Smooth muscle cell (in vitro differentiated cells): Measurements from ENCODE around the gene SUSD4. TPM values are rescaled to one million over a fixed set of nuclear protein-coding genes. Genes with fewer than 3 reads are reported as not detected.
A peak's percentile ranks its signal among the peaks of the same experiment; 100 is the strongest.
"Not testable (repeated sequence)": the region's sequence is repeated elsewhere in the genome, so short reads cannot be mapped to it uniquely, and the experiment has no call there.

Experiments
- DNase-seq: peaks from one replicate; lab custom pipeline; 2025; ENCODE audit not compliant: unreplicated experiment; lab: John Stamatoyannopoulos, UW
- H2AFZ ChIP-seq: fragments of 200-600 bp; sonication (generic); 2 replicates; pipeline ENCODE4 v1.6.0; 2016; ENCODE audit warnings: antibody characterized with exemption, low read depth, mild to moderate bottlenecking
- H3F3A ChIP-seq: fragments of 200-600 bp; sonication (generic); 2 replicates; pipeline ENCODE4 v1.6.0; 2017; ENCODE audit warnings: antibody characterized with exemption, low read depth
- H3K27ac ChIP-seq: fragments of 200-600 bp; sonication (generic); 2 replicates; pipeline ENCODE4 v1.5.1; 2016; ENCODE audit warnings: low read depth, mild to moderate bottlenecking
- H3K27me3 ChIP-seq: fragments of 200-600 bp; sonication (generic); 2 replicates; pipeline ENCODE4 v1.6.1; 2016; ENCODE audit warnings: low read depth, mild to moderate bottlenecking
- H3K36me3 ChIP-seq: fragments of 200-600 bp; sonication (generic); 2 replicates; pipeline ENCODE4 v1.5.1; 2016; ENCODE audit warnings: low read depth
- H3K4me1 ChIP-seq: fragments of 200-600 bp; sonication (generic); 2 replicates; pipeline ENCODE4 v1.5.1; 2016; ENCODE audit warnings: low read depth
- H3K4me2 ChIP-seq: fragments of 200-600 bp; sonication (generic); 2 replicates; pipeline ENCODE4 v1.6.0; 2016; ENCODE audit warnings: mild to moderate bottlenecking
- H3K4me3 ChIP-seq: fragments of 200-600 bp; sonication (generic); 2 replicates; pipeline ENCODE4 v1.5.1; 2016; ENCODE audit warnings: mild to moderate bottlenecking
- H3K79me2 ChIP-seq: fragments of 200-600 bp; sonication (generic); 2 replicates; pipeline ENCODE4 v1.6.0; 2016; ENCODE audit warnings: low read depth, mild to moderate bottlenecking
- H3K9ac ChIP-seq: fragments of 200-600 bp; sonication (generic); 2 replicates; pipeline ENCODE4 v1.6.0; 2016; ENCODE audit warnings: low read depth
- H3K9me3 ChIP-seq: fragments of 200-600 bp; sonication (generic); replicated peaks from 2 replicates; pipeline ENCODE4 v1.5.1; 2016; ENCODE audit warnings: low read depth
- H4K20me1 ChIP-seq: fragments of 200-600 bp; sonication (generic); 2 replicates; pipeline ENCODE4 v1.6.0; 2016; ENCODE audit warnings: low read depth
- WGBS: methylation state at CpG from one replicate; pipeline ENCODE4 v1.1.7; 2016; ENCODE audit warnings: low lambda C conversion rate; 5-methylcytosine and 5-hydroxymethylcytosine counted together
- polyA plus RNA-seq: library from polyadenylated mRNA; unstranded; fragments of >200 nt; fragmentation: Nextera tagmentation; extraction: Ambion mirVana; gene quantifications from 2 replicates; pipeline ENCODE4 v1.2.1, GENCODE V29; 2016
- total RNA-seq: library from RNA; depleted of rRNA; stranded (reverse); fragments of >200 nt; gene quantifications from 2 replicates; pipeline ENCODE4 v1.2.3, GENCODE V29; 2014
- TF ChIP-seq, protein P1 (sequence below): fragments of 200-600 bp; sonication (generic); IDR thresholded peaks from 2 replicates; pipeline ENCODE4 v1.5.1; 2017; ENCODE audit warnings: borderline replicate concordance, mild to moderate bottlenecking, antibody characterized with exemption; ENCODE audit not compliant: insufficient read depth, poor library complexity, severe bottlenecking

SUSD4 gene
- total and polyA plus RNA-seq, 2 experiments from 2014 or later, result 4.5 to 5.1 TPM

DNA sequence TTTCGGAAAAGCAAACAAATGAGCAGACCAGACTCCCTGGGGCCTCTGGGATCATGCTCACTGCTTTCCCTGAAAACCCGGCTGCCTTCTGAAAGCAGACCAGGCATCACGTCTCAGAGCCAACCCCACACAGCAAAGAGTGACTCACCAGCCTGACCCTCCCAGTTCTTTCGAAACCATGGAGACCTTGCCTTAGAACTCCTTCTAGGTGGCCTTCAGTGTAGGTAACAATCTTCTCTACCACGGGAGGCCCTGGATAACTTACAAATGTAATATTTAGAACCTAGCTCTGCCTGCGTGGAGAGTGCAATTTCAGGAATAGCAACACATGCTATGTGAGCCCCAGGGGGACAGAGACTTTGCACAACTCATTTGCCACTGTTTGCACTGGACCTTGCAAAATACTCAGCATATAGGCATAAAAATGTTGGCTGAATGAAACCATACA is 105.2 kb downstream of the SUSD4 start:
- Histone ChIP-seq H3K27me3 (no peaks in the 10 kb centered on the region), H2AFZ (no peak overlapping the region), H3K27ac (no peak overlapping the region), H3K79me2 (no peaks in the 10 kb centered on the region), H3K4me2 (peak overlapping the region; percentile 27), H3K9me3 (no peaks in the 10 kb centered on the region), H3K36me3 (no peaks in the 10 kb centered on the region), H3F3A (no peaks in the 10 kb centered on the region), H3K4me3 (no peak overlapping the region), H3K9ac (no peak overlapping the region), H4K20me1 (no peaks in the 10 kb centered on the region), H3K4me1 (peaks cover 7% of the 10 kb centered on the region)
- TF ChIP-seq, protein P1, sequence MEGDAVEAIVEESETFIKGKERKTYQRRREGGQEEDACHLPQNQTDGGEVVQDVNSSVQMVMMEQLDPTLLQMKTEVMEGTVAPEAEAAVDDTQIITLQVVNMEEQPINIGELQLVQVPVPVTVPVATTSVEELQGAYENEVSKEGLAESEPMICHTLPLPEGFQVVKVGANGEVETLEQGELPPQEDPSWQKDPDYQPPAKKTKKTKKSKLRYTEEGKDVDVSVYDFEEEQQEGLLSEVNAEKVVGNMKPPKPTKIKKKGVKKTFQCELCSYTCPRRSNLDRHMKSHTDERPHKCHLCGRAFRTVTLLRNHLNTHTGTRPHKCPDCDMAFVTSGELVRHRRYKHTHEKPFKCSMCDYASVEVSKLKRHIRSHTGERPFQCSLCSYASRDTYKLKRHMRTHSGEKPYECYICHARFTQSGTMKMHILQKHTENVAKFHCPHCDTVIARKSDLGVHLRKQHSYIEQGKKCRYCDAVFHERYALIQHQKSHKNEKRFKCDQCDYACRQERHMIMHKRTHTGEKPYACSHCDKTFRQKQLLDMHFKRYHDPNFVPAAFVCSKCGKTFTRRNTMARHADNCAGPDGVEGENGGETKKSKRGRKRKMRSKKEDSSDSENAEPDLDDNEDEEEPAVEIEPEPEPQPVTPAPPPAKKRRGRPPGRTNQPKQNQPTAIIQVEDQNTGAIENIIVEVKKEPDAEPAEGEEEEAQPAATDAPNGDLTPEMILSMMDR, result no peak
- DNase-seq, result no peak
- 23% methylated on average over 6 of the region's 6 CpGs for WGBS

DNA sequence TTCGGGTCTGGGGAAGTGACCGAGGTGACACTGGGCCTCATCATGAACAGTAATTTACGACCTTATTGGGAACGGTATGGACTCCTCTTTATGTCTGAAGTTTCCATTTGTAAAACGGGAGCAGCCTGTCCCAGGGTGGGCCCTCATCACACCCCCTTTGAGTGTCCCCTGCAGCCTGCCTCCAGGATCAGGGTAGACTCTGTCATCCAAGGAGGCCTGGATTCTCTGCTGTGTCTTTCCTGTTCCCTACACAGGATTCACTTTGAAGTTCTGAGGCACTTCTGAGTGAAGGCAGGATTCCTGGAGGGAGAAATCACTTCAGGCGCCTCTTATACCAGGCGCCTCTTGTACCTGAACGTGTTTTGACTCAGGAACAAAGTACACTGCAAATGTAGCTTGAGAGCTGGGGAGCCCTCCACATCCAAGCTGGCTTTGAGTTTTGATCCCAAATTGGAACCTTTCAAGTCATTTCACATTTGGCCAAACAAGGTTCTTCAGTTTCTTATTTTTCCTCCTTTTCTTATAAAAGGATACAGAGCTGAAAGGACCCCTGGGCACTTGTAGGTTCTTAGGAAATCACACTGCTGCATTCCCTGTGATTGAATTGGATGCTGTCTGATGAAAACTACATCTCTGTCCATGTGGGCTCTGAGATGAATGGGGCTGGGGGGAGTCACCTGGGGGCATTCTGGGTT is 106.0 kb downstream of the SUSD4 start:
- no peaks in the 10 kb centered on the region for H3F3A ChIP-seq
- no peak overlapping the region for H3K4me2 ChIP-seq
- DNase-seq, result no peak
- no peaks in the 10 kb centered on the region for H3K9me3 ChIP-seq
- H3K4me3 ChIP-seq, result no peak overlapping the region
- no peaks in the 10 kb centered on the region for H3K36me3 ChIP-seq
- peaks cover 7% of the 10 kb centered on the region for H3K4me1 ChIP-seq
- H3K9ac ChIP-seq, result no peak overlapping the region
- no peaks in the 10 kb centered on the region for H3K27me3 ChIP-seq
- TF ChIP-seq, protein P1, result no peak
- no peaks in the 10 kb centered on the region for H4K20me1 ChIP-seq
- H2AFZ ChIP-seq, result no peak overlapping the region
- H3K79me2 ChIP-seq, result no peaks in the 10 kb centered on the region
- no peak overlapping the region for H3K27ac ChIP-seq
- WGBS, result 82% methylated on average over 8 of the region's 8 CpGs

DNA sequence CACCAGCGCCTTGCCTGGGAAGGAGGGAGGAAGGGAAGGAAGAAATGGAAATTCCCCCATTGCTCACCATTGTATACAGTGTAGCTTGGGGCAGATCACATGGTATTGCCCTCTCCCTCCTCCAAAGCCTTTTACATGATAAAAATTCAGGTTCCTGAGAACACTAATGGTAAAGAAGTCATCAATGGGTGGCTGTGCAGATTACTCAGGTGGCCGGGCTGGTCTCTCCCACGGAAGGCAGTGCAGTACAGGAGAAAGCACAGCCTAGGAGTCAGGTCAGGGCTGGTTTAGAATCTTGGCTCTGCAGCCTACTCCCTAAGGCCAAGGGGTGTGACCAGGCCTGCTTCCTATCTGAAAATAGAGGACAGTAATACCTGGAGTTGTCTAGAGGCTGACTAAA is 107.9 kb downstream of the SUSD4 start:
- H3K9ac ChIP-seq, result no peak overlapping the region
- H2AFZ ChIP-seq, result no peak overlapping the region
- no peak for DNase-seq
- H3K4me2 ChIP-seq, result no peak overlapping the region
- H3K36me3 ChIP-seq, result no peaks in the 10 kb centered on the region
- H3K27me3 ChIP-seq, result no peaks in the 10 kb centered on the region
- TF ChIP-seq, protein P1, result no peak
- WGBS, result 80% methylated on average over 3 of the region's 3 CpGs
- H3K79me2 ChIP-seq, result no peaks in the 10 kb centered on the region
- no peak overlapping the region for H3K4me3 ChIP-seq
- no peaks in the 10 kb centered on the region for H4K20me1 ChIP-seq
- H3K4me1 ChIP-seq, result peaks cover 7% of the 10 kb centered on the region
- H3K27ac ChIP-seq, result no peak overlapping the region
- H3F3A ChIP-seq, result no peaks in the 10 kb centered on the region
- no peaks in the 10 kb centered on the region for H3K9me3 ChIP-seq

DNA sequence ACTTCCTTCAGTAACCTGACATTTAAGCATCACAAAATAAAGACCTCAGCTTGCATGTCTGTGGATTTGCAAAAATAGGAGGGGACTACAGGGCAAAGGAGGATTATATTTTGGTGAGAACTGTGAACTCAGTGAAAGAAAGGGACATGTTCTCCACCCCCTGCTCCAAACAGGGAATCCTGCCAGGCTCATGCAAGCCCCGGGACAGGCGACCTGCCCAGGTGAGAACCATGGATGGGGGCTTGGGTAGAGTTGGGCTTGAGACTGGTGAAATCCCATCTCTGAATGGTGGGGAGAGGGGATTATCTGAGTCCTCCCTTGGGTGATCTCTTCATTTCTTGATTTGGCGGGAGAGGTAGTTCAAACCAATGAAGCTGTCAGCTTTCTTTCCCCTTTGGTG is 110.1 kb downstream of the SUSD4 start:
- Histone ChIP-seq H3K9ac (no peak overlapping the region), H4K20me1 (no peaks in the 10 kb centered on the region), H3K4me3 (no peak overlapping the region), H2AFZ (no peak overlapping the region), H3F3A (no peaks in the 10 kb centered on the region), H3K4me2 (no peak overlapping the region), H3K9me3 (no peaks in the 10 kb centered on the region), H3K36me3 (no peaks in the 10 kb centered on the region), H3K27ac (no peak overlapping the region), H3K27me3 (no peaks in the 10 kb centered on the region), H3K4me1 (peaks cover 5% of the 10 kb centered on the region), H3K79me2 (no peaks in the 10 kb centered on the region)
- 87% methylated on average over 3 of the region's 3 CpGs for WGBS
- TF ChIP-seq, protein P1, result no peak
- no peak for DNase-seq

DNA sequence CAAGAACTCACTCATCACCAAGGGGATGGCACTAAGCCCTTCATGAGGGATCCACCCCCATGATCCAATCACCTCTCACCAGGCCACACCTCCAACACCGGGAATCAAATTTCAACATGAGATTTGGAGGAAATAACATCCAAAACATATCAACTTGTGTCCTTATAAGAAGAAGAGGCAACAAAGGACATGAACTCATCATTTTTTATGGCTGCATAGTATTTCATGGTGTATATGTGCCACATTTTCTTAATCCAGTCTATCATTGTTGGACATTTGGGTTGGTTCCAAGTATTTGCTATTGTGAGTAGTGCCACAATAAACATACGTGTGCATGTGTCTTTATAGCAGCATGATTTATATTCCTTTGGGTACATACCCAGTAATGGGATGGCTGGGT is 112.6 kb downstream of the SUSD4 start:
- not testable (repeated sequence) for H3K36me3 ChIP-seq, H3K79me2 ChIP-seq, H3K9me3 ChIP-seq, H3K4me1 ChIP-seq, H2AFZ ChIP-seq, H3K27me3 ChIP-seq, DNase-seq, H4K20me1 ChIP-seq, H3F3A ChIP-seq, H3K27ac ChIP-seq, H3K9ac ChIP-seq, H3K4me2 ChIP-seq, H3K4me3 ChIP-seq
- WGBS, result 87% methylated on average over 2 of the region's 2 CpGs
